Loucy (cell line): Measurements from ENCODE around the gene TM7SF3.

ENCODE experiments used
- H2AFZ ChIP-seq: fragments of 200-600 bp; sonication (generic); 2 replicates; pipeline ENCODE4 v1.6.0; 2016; ENCODE audit warnings: antibody characterized with exemption, mild to moderate bottlenecking, low read length, moderate library complexity
- H3F3A ChIP-seq: fragments of 200-600 bp; 2 replicates; pipeline ENCODE4 v1.6.0; 2016; ENCODE audit warnings: antibody characterized with exemption, low read depth, mild to moderate bottlenecking
- H3K27me3 ChIP-seq: fragments of 200-600 bp; sonication (generic); 2 replicates; pipeline ENCODE4 v1.6.1; 2014; ENCODE audit warnings: low read length, mild to moderate bottlenecking; ENCODE audit not compliant: insufficient read depth, poor library complexity, severe bottlenecking
- H3K36me3 ChIP-seq: fragments of 200-600 bp; sonication (generic); 2 replicates; pipeline ENCODE4 v1.6.1; 2016; ENCODE audit warnings: low read length; ENCODE audit not compliant: insufficient read depth
- H3K4me1 ChIP-seq: fragments of 200-600 bp; sonication (generic); 2 replicates; pipeline ENCODE4 v1.5.1; 2014; ENCODE audit warnings: low read length, mild to moderate bottlenecking; ENCODE audit not compliant: insufficient read depth, poor library complexity, severe bottlenecking
- H3K4me2 ChIP-seq: fragments of 200-600 bp; sonication (generic); 2 replicates; pipeline ENCODE4 v1.6.0; 2014; ENCODE audit warnings: antibody characterized with exemption, low read length, low read depth, mild to moderate bottlenecking; ENCODE audit not compliant: poor library complexity, severe bottlenecking
- H3K4me3 ChIP-seq: fragments of 200-600 bp; sonication (generic); 2 replicates; pipeline ENCODE4 v1.5.1; 2014; ENCODE audit warnings: low read length, mild to moderate bottlenecking, mixed read lengths; ENCODE audit not compliant: poor library complexity, severe bottlenecking
- H3K79me2 ChIP-seq: fragments of 200-600 bp; sonication (generic); 2 replicates; pipeline ENCODE4 v1.6.1; 2014; ENCODE audit warnings: low read length; ENCODE audit not compliant: insufficient read depth
- H3K9ac ChIP-seq: fragments of 200-600 bp; sonication (generic); 2 replicates; pipeline ENCODE4 v1.6.0; 2014; ENCODE audit warnings: mild to moderate bottlenecking, low read depth, low read length, moderate library complexity; ENCODE audit not compliant: poor library complexity, severe bottlenecking
- H3K9me2 ChIP-seq: fragments of 200-600 bp; sonication (generic); replicated peaks from 2 replicates; pipeline ENCODE4 v1.6.1; 2016; ENCODE audit warnings: low read depth, low read length, mixed read lengths
- H3K9me3 ChIP-seq: fragments of 200-600 bp; sonication (generic); 2 replicates; pipeline ENCODE4 v1.6.1; 2014; ENCODE audit warnings: mild to moderate bottlenecking, antibody characterized with exemption, low read length, low read depth; ENCODE audit not compliant: insufficient read depth
- H4K20me1 ChIP-seq: fragments of 200-600 bp; sonication (generic); 2 replicates; pipeline ENCODE4 v1.6.0; 2014; ENCODE audit warnings: antibody characterized with exemption, low read length, mild to moderate bottlenecking; ENCODE audit not compliant: insufficient read depth, poor library complexity, severe bottlenecking
- EZH2phosphoT487 ChIP-seq: fragments of 200-600 bp; IDR thresholded peaks from 2 replicates; pipeline ENCODE4 v1.6.1; 2018; ENCODE audit warnings: antibody characterized with exemption, mild to moderate bottlenecking, moderate library complexity, borderline replicate concordance
- TF ChIP-seq, protein P1 (sequence below): fragments of 200-600 bp; sonication (generic); conservative IDR thresholded peaks from 2 replicates; pipeline ENCODE4 v1.5.1; 2014; ENCODE audit warnings: mild to moderate bottlenecking, antibody characterized with exemption, low read length

Gene TM7SF3

DNA sequence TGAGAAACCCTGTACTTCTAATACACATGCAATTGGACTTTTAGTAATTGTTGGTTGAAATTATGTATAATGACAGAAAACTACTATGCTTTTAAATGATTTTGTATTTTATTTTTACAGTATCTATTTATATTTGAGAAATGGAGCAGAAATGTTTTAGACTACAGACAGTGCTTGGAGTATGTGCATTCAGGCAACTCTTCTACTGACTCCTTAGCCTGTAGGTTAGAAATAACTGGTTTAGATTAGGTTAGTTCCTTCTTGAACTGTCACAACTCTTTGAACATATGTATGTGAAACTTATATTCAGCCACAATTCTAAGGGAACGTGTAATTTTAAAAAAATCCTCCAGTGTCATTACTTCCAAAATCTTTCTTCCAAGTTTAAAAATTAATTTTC, 74.2 kb downstream of the TM7SF3 start:
- H3K27me3 ChIP-seq = no peaks in the 10 kb centered on the region
- TF ChIP-seq EZH2phosphoT487 = no peak
- TF ChIP-seq, protein P1, sequence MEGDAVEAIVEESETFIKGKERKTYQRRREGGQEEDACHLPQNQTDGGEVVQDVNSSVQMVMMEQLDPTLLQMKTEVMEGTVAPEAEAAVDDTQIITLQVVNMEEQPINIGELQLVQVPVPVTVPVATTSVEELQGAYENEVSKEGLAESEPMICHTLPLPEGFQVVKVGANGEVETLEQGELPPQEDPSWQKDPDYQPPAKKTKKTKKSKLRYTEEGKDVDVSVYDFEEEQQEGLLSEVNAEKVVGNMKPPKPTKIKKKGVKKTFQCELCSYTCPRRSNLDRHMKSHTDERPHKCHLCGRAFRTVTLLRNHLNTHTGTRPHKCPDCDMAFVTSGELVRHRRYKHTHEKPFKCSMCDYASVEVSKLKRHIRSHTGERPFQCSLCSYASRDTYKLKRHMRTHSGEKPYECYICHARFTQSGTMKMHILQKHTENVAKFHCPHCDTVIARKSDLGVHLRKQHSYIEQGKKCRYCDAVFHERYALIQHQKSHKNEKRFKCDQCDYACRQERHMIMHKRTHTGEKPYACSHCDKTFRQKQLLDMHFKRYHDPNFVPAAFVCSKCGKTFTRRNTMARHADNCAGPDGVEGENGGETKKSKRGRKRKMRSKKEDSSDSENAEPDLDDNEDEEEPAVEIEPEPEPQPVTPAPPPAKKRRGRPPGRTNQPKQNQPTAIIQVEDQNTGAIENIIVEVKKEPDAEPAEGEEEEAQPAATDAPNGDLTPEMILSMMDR = no peak
- H3K79me2 ChIP-seq = peaks cover 95% of the 10 kb centered on the region
- peaks cover 69% of the 10 kb centered on the region for H4K20me1 ChIP-seq
- H3K9me3 ChIP-seq = no peaks in the 10 kb centered on the region
- H3K4me3 ChIP-seq = peak overlapping the region; percentile 83
- no peak overlapping the region for H2AFZ ChIP-seq
- no peaks in the 10 kb centered on the region for H3K9me2 ChIP-seq
- H3K9ac ChIP-seq = peak overlapping the region; percentile 91
- peaks cover 71% of the 10 kb centered on the region for H3K4me1 ChIP-seq
- no peaks in the 10 kb centered on the region for H3K36me3 ChIP-seq
- H3K4me2 ChIP-seq = peak overlapping the region; percentile 87
- H3F3A ChIP-seq = peaks cover 6% of the 10 kb centered on the region; the same call in 1 of the 2 replicates

DNA sequence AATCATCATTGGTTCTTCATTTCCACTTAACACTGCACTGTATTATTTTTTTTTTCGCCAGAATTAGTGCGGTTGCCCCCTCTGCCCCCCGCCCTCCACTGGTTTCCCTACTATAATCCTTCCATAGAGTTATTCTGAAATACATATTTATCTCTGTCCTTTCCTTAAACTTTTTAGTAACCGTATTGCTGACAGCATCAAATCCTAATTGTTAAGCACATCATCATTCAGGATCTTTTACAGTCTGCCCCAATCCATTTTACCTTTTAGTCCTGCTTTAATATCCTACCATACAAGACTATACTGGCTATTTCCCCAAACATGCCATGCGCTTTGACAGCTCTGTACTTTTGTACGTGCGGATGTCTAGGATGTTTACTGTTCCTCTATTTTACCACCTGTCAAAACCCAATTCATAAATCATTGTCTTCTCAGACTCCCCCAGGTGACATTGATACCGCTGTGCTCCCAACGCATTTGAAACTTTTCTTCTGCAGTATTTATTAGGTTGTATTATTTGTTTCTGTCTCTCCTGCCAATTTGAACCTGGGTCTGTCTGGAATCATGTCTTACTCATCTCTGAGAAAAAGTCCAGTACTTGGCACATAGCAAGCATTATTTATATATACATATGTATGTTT, 74.9 kb downstream of the TM7SF3 start:
- H3K9me2 ChIP-seq = no peaks in the 10 kb centered on the region
- no peak for TF ChIP-seq EZH2phosphoT487
- TF ChIP-seq, protein P1 = no peak
- H3K9ac ChIP-seq = peak overlapping the region; percentile 91
- peaks cover 95% of the 10 kb centered on the region for H3K79me2 ChIP-seq
- H3K4me1 ChIP-seq = peaks cover 73% of the 10 kb centered on the region
- H3K36me3 ChIP-seq = no peaks in the 10 kb centered on the region
- no peaks in the 10 kb centered on the region for H3K27me3 ChIP-seq
- peak overlapping the region; percentile 87 for H3K4me2 ChIP-seq
- peaks cover 6% of the 10 kb centered on the region; the same call in 1 of the 2 replicates for H3F3A ChIP-seq
- no peak overlapping the region for H2AFZ ChIP-seq
- H3K9me3 ChIP-seq = no peaks in the 10 kb centered on the region
- H4K20me1 ChIP-seq = peaks cover 69% of the 10 kb centered on the region
- H3K4me3 ChIP-seq = peak overlapping the region; percentile 83

DNA sequence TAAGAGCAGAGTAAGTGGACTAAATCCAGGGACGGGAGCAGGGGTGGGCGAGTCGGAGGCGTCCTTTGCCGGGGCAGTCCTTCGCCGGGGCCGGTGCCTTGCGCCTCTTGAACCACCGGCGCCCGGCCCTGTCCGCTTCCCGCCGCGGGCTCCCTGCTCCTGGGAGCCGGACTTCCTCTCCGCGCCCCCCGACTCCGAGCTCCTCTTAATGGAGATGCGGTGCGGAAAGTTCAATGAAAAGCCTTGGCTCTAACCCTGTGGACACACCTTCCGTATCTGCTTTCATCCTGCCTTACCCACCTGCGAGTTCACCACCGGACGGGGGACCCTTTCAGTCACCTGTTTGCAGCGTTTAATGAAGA, 75.5 kb downstream of the TM7SF3 start:
- H3K9me2 ChIP-seq = no peaks in the 10 kb centered on the region
- no peaks in the 10 kb centered on the region for H3K36me3 ChIP-seq
- H3F3A ChIP-seq = peaks cover 6% of the 10 kb centered on the region; the same call in 1 of the 2 replicates
- TF ChIP-seq, protein P1 = no peak
- no peak for TF ChIP-seq EZH2phosphoT487
- H3K4me1 ChIP-seq = peaks cover 71% of the 10 kb centered on the region
- H3K9me3 ChIP-seq = no peaks in the 10 kb centered on the region
- peak overlapping the region; percentile 83 for H3K4me3 ChIP-seq
- H4K20me1 ChIP-seq = peaks cover 63% of the 10 kb centered on the region
- H3K79me2 ChIP-seq = peaks cover 95% of the 10 kb centered on the region
- peak overlapping the region; percentile 91 for H2AFZ ChIP-seq
- H3K27me3 ChIP-seq = no peaks in the 10 kb centered on the region
- H3K4me2 ChIP-seq = peak overlapping the region; percentile 87
- peak overlapping the region; percentile 91 for H3K9ac ChIP-seq
